Adipocyte (in vitro differentiated cells): ENCODE results near the gene RHEB.

Experiments used
- DNase-seq: peaks from one replicate; pipeline ENCODE4 v3.0.0-alpha.2; 2015; ENCODE audit warnings: low read depth
- H3K27me3 ChIP-seq: replicated peaks from 2 replicates; pipeline ENCODE4 v1.7.0; 2013; ENCODE audit warnings: mild to moderate bottlenecking, low read length, moderate library complexity; ENCODE audit not compliant: control insufficient read depth, insufficient read depth
- H3K36me3 ChIP-seq: 2 replicates; pipeline ENCODE4 v1.7.0; 2013; ENCODE audit warnings: low read length, mild to moderate bottlenecking, moderate library complexity; ENCODE audit not compliant: control insufficient read depth, insufficient read depth, severe bottlenecking
- H3K4me1 ChIP-seq: 2 replicates; pipeline ENCODE4 v1.7.0; 2013; ENCODE audit warnings: mild to moderate bottlenecking, low read length, moderate library complexity; ENCODE audit not compliant: control insufficient read depth, insufficient read depth
- H3K4me3 ChIP-seq: 2 replicates; pipeline ENCODE4 v1.7.0; 2013; ENCODE audit warnings: mild to moderate bottlenecking, low read length, moderate library complexity
- H3K9ac ChIP-seq: 2 replicates; pipeline ENCODE4 v1.7.0; 2013; ENCODE audit warnings: mild to moderate bottlenecking, low read length, moderate library complexity
- H3K9me3 ChIP-seq: 2 replicates; pipeline ENCODE4 v1.7.0; 2013; ENCODE audit warnings: mild to moderate bottlenecking, low read length, moderate library complexity; ENCODE audit not compliant: control insufficient read depth

The RHEB gene

GRCh38 chr7:151462306-151462779 lies 57.4 kb downstream of the RHEB start:
- Histone ChIP-seq H3K9me3 (peaks cover 10% of the 10 kb centered on the region), H3K9ac (no peak overlapping the region), H3K4me3 (no peak overlapping the region), H3K4me1 (peaks cover 27% of the 10 kb centered on the region), H3K36me3 (peaks cover 38% of the 10 kb centered on the region), H3K27me3 (no peaks in the 10 kb centered on the region)
- DNase-seq, result no peak

- Histone ChIP-seq H3K36me3 (peaks cover 33% of the 10 kb centered on the region), H3K9ac (no peak overlapping the region), H3K27me3 (no peaks in the 10 kb centered on the region), H3K4me3 (peak overlapping the region; percentile 69), H3K9me3 (peaks cover 10% of the 10 kb centered on the region), H3K4me1 (peaks cover 27% of the 10 kb centered on the region)
- DNase-seq, result no peak
These were observed 57.8 kb downstream of the RHEB start for GRCh38 chr7:151461942-151462230.

- peak overlapping the region; percentile 79 for H3K9ac ChIP-seq
- peaks cover 10% of the 10 kb centered on the region for H3K9me3 ChIP-seq
- DNase-seq, result no peak
- H3K4me3 ChIP-seq, result peak overlapping the region; percentile 69
- H3K36me3 ChIP-seq, result peaks cover 30% of the 10 kb centered on the region
- H3K27me3 ChIP-seq, result no peaks in the 10 kb centered on the region
- H3K4me1 ChIP-seq, result peaks cover 27% of the 10 kb centered on the region
These were observed 58.4 kb downstream of the RHEB start for GRCh38 chr7:151461096-151461941.

GRCh38 chr7:151460474-151460855 lies 59.2 kb downstream of the RHEB start:
- no peaks in the 10 kb centered on the region for H3K27me3 ChIP-seq
- peaks cover 22% of the 10 kb centered on the region for H3K36me3 ChIP-seq
- peak overlapping the region; percentile 79 for H3K9ac ChIP-seq
- H3K9me3 ChIP-seq, result peaks cover 10% of the 10 kb centered on the region
- peak; percentile 10 for DNase-seq
- peaks cover 27% of the 10 kb centered on the region for H3K4me1 ChIP-seq
- H3K4me3 ChIP-seq, result peak overlapping the region; percentile 69

GRCh38 chr7:151459726-151460473 lies 59.8 kb downstream of the RHEB start:
- H3K27me3 ChIP-seq, result no peaks in the 10 kb centered on the region
- H3K4me3 ChIP-seq, result peak overlapping the region; percentile 69
- H3K9ac ChIP-seq, result peak overlapping the region; percentile 79
- DNase-seq, result peak; percentile 92
- H3K36me3 ChIP-seq, result peaks cover 16% of the 10 kb centered on the region
- H3K4me1 ChIP-seq, result peaks cover 27% of the 10 kb centered on the region
- peaks cover 10% of the 10 kb centered on the region for H3K9me3 ChIP-seq

- Histone ChIP-seq H3K9ac (no peak overlapping the region), H3K4me3 (no peak overlapping the region), H3K4me1 (peaks cover 27% of the 10 kb centered on the region), H3K27me3 (peaks cover 5% of the 10 kb centered on the region), H3K36me3 (no peaks in the 10 kb centered on the region), H3K9me3 (peaks cover 4% of the 10 kb centered on the region)
- DNase-seq, result no peak
These were observed 62.2 kb downstream of the RHEB start for GRCh38 chr7:151457534-151457933.

GRCh38 chr7:151456782-151457181 lies 62.9 kb downstream of the RHEB start:
- Histone ChIP-seq H3K9ac (no peak overlapping the region), H3K27me3 (peaks cover 5% of the 10 kb centered on the region), H3K4me3 (no peak overlapping the region), H3K36me3 (no peaks in the 10 kb centered on the region), H3K9me3 (no peaks in the 10 kb centered on the region), H3K4me1 (peaks cover 27% of the 10 kb centered on the region)
- DNase-seq, result no peak

- H3K4me1 ChIP-seq, result peaks cover 22% of the 10 kb centered on the region
- H3K27me3 ChIP-seq, result peaks cover 10% of the 10 kb centered on the region
- DNase-seq, result no peak
- no peak overlapping the region for H3K9ac ChIP-seq
- no peaks in the 10 kb centered on the region for H3K9me3 ChIP-seq
- no peaks in the 10 kb centered on the region for H3K36me3 ChIP-seq
- no peak overlapping the region for H3K4me3 ChIP-seq
These were observed 63.4 kb downstream of the RHEB start for GRCh38 chr7:151456276-151456675.

- no peak for DNase-seq
- H3K9ac ChIP-seq, result no peak overlapping the region
These were observed 64.0 kb downstream of the RHEB start for GRCh38 chr7:151455690-151456089.

GRCh38 chr7:151454932-151455530 lies 64.7 kb downstream of the RHEB start:
- H3K9me3 ChIP-seq, result no peaks in the 10 kb centered on the region
- no peak overlapping the region for H3K9ac ChIP-seq
- no peaks in the 10 kb centered on the region for H3K36me3 ChIP-seq
- DNase-seq, result no peak
- H3K4me1 ChIP-seq, result peaks cover 10% of the 10 kb centered on the region
- H3K27me3 ChIP-seq, result peaks cover 10% of the 10 kb centered on the region
- no peak overlapping the region for H3K4me3 ChIP-seq

More at GRCh38 chr7:151455690-151456089, 64.0 kb downstream of the RHEB start:
- H3K4me1 ChIP-seq, result peaks cover 16% of the 10 kb centered on the region
- peaks cover 10% of the 10 kb centered on the region for H3K27me3 ChIP-seq
- no peak overlapping the region for H3K4me3 ChIP-seq
- no peaks in the 10 kb centered on the region for H3K36me3 ChIP-seq
- H3K9me3 ChIP-seq, result no peaks in the 10 kb centered on the region

- H3K4me3 ChIP-seq, result no peak overlapping the region
- H3K4me1 ChIP-seq, result peaks cover 4% of the 10 kb centered on the region
- DNase-seq, result peak; percentile 73
- H3K27me3 ChIP-seq, result peaks cover 10% of the 10 kb centered on the region
- no peaks in the 10 kb centered on the region for H3K36me3 ChIP-seq
- H3K9ac ChIP-seq, result no peak overlapping the region
- no peaks in the 10 kb centered on the region for H3K9me3 ChIP-seq
These were observed 65.4 kb downstream of the RHEB start for GRCh38 chr7:151454305-151454704.
